ENCODE data around the gene JAKMIP2.

DNA sequence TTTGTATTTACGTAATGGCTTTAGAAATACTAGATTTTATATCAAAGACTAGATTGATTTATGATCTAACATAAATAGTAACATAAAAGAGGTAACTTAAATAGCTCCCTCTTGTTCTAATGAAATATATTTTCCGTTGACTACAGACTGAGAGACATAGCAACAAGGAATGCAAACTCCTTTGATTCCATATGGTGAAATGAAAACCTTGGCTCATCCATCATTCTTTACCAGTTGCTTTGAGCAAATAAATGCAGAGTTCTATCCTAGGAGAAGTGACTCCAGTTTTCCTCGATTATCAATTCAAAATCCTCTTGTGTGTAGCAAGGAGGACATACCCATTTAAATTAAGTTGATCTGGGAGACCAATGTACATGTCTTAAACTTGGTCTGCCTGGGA lies 18.0 kb upstream of the JAKMIP2 start:
- TF ChIP-seq, protein P1, sequence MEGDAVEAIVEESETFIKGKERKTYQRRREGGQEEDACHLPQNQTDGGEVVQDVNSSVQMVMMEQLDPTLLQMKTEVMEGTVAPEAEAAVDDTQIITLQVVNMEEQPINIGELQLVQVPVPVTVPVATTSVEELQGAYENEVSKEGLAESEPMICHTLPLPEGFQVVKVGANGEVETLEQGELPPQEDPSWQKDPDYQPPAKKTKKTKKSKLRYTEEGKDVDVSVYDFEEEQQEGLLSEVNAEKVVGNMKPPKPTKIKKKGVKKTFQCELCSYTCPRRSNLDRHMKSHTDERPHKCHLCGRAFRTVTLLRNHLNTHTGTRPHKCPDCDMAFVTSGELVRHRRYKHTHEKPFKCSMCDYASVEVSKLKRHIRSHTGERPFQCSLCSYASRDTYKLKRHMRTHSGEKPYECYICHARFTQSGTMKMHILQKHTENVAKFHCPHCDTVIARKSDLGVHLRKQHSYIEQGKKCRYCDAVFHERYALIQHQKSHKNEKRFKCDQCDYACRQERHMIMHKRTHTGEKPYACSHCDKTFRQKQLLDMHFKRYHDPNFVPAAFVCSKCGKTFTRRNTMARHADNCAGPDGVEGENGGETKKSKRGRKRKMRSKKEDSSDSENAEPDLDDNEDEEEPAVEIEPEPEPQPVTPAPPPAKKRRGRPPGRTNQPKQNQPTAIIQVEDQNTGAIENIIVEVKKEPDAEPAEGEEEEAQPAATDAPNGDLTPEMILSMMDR (IDR thresholded peaks at IDR 0.05) = no peak
- TF ChIP-seq EP300 (IDR thresholded peaks at IDR 0.05) = no peak
